ENCODE results near the gene GPN3. TPM values are rescaled to one million over a fixed set of nuclear protein-coding genes. Genes with fewer than 3 reads are reported as not detected.
A peak's percentile ranks its signal among the peaks of the same experiment; 100 is the strongest.

The GPN3 gene
- total and polyA plus RNA-seq, 2 of the 13 experiments (the other 11 are each of a cell fraction or from before 2014, with no cell fraction given) = 28.7 to 29.5 TPM

DNA sequence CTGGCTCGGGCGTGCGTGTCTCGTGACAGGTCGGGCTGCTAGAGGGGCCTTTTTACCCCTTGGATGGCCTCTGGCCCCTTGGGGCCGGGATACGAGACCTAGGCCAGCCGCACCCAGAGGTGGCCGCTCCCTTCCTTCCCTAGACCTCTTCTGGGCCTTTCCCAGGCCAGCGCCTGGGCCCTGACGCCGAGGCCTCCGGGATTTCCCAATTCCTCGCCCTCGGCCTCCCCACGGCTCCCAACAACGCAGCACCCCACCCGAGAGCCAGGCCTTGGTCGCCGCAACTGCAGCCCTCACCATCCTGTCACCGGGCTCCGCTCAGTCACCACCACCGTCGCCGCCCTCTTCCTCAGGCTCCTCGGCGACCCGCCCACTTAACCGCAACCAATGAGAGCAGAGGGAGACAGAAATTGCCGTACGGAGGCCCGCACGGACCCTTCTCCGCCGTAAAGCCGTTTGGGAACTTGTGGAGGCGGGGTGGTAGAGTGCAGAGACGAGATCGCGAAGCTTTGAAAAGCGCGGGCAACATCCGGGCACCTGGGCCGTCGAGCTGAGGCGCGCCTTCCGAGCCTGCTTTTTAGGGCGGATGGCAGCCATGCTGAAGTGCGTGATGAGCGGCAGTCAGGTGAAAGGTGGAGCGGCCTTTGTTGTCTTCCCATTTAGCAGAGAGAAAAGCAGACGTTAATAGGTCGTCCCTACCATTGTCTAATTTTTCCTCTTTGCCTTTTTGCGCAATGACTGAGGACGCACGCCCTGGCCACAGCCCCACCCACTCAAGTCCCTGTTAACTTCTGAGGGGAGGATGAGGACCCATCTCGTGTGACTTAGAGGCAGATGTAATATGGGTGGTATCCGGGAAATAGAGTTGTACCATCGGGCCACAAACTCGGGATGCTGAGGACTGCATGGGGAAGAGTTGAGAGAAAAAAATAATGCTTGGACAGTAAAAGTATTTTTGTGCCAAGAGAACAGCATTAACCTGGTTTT, 34.0 kb upstream of the GPN3 start, which contains the start of the genes RAD9B and VPS29 (continued):
- TF ChIP-seq, protein P1, sequence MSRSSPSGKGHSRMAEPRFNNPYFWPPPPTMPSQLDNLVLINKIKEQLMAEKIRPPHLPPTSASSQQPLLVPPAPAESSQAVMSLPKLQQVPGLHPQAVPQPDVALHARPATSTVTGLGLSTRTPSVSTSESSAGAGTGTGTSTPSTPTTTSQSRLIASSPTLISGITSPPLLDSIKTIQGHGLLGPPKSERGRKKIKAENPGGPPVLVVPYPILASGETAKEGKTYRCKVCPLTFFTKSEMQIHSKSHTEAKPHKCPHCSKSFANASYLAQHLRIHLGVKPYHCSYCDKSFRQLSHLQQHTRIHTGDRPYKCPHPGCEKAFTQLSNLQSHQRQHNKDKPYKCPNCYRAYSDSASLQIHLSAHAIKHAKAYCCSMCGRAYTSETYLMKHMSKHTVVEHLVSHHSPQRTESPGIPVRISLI (CRISPR knock-in tag; IDR thresholded peaks at IDR 0.05; ENCODE audit: borderline replicate concordance) = 0 out of 2 replicates have a peak, but pooled peaks have one; percentile 48
- peak; percentile 76; the same call in 1 of the 2 replicates for TF ChIP-seq MYC (CRISPR knock-in tag; IDR thresholded peaks at IDR 0.05; ENCODE audit: borderline replicate concordance)
- peak; percentile 99 for TF ChIP-seq ZNF547 (CRISPR knock-in tag; IDR thresholded peaks at IDR 0.05)
- TF ChIP-seq, protein P2, sequence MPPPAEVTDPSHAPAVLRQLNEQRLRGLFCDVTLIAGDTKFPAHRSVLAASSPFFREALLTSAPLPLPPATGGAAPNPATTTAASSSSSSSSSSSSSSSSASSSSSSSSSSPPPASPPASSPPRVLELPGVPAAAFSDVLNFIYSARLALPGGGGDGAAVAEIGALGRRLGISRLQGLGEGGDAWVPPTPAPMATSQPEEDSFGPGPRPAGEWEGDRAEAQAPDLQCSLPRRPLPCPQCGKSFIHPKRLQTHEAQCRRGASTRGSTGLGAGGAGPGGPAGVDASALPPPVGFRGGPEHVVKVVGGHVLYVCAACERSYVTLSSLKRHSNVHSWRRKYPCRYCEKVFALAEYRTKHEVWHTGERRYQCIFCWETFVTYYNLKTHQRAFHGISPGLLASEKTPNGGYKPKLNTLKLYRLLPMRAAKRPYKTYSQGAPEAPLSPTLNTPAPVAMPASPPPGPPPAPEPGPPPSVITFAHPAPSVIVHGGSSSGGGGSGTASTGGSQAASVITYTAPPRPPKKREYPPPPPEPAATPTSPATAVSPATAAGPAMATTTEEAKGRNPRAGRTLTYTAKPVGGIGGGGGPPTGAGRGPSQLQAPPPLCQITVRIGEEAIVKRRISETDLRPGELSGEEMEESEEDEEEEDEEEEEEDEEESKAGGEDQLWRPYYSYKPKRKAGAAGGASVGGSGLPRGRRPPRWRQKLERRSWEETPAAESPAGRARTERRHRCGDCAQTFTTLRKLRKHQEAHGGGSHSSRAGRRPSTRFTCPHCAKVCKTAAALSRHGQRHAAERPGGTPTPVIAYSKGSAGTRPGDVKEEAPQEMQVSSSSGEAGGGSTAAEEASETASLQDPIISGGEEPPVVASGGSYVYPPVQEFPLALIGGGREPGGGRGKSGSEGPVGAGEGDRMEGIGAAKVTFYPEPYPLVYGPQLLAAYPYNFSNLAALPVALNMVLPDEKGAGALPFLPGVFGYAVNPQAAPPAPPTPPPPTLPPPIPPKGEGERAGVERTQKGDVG (CRISPR knock-in tag; IDR thresholded peaks at IDR 0.05; ENCODE audit: borderline replicate concordance) = peak; percentile 99
- TF ChIP-seq PTBP1 (IDR thresholded peaks at IDR 0.05; ENCODE audit: low read depth, low read length, poor library complexity, severe bottlenecking) = no peak
- TF ChIP-seq ZNF816 (CRISPR knock-in tag; IDR thresholded peaks at IDR 0.05; ENCODE audit: borderline replicate concordance) = no peak; the same call in 1 of the 2 replicates
- TF ChIP-seq KDM3A (CRISPR knock-in tag; IDR thresholded peaks at IDR 0.05; ENCODE audit: low read depth) = peak; percentile 93; the same call in 1 of the 2 replicates
- TF ChIP-seq ZNF430 (CRISPR knock-in tag; IDR thresholded peaks at IDR 0.05) = peak; percentile 87
- TF ChIP-seq ZNF839 (CRISPR knock-in tag; IDR thresholded peaks at IDR 0.05; ENCODE audit: borderline replicate concordance) = 0 out of 2 replicates have a peak, but pooled peaks have one; percentile 18
- TF ChIP-seq, protein P3, sequence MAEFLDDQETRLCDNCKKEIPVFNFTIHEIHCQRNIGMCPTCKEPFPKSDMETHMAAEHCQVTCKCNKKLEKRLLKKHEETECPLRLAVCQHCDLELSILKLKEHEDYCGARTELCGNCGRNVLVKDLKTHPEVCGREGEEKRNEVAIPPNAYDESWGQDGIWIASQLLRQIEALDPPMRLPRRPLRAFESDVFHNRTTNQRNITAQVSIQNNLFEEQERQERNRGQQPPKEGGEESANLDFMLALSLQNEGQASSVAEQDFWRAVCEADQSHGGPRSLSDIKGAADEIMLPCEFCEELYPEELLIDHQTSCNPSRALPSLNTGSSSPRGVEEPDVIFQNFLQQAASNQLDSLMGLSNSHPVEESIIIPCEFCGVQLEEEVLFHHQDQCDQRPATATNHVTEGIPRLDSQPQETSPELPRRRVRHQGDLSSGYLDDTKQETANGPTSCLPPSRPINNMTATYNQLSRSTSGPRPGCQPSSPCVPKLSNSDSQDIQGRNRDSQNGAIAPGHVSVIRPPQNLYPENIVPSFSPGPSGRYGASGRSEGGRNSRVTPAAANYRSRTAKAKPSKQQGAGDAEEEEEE (CRISPR knock-in tag; IDR thresholded peaks at IDR 0.05; ENCODE audit: borderline replicate concordance) = 0 out of 2 replicates have a peak, but pooled peaks have one; percentile 54
- peak; percentile 87; the same call in 1 of the 2 replicates for TF ChIP-seq ZNF788 (CRISPR knock-in tag; IDR thresholded peaks at IDR 0.05; ENCODE audit: borderline replicate concordance)
- TF ChIP-seq MLLT10 (CRISPR knock-in tag; IDR thresholded peaks at IDR 0.05) = no peak
- TF ChIP-seq ZNF441 (CRISPR knock-in tag; IDR thresholded peaks at IDR 0.05; ENCODE audit: borderline replicate concordance) = peak; percentile 83; the same call in 1 of the 2 replicates
- TF ChIP-seq, protein P4, sequence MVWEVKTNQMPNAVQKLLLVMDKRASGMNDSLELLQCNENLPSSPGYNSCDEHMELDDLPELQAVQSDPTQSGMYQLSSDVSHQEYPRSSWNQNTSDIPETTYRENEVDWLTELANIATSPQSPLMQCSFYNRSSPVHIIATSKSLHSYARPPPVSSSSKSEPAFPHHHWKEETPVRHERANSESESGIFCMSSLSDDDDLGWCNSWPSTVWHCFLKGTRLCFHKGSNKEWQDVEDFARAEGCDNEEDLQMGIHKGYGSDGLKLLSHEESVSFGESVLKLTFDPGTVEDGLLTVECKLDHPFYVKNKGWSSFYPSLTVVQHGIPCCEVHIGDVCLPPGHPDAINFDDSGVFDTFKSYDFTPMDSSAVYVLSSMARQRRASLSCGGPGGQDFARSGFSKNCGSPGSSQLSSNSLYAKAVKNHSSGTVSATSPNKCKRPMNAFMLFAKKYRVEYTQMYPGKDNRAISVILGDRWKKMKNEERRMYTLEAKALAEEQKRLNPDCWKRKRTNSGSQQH (CRISPR knock-in tag; IDR thresholded peaks at IDR 0.05; ENCODE audit: low read depth) = no peak; the same call in 1 of the 2 replicates
- TF ChIP-seq, protein P5, sequence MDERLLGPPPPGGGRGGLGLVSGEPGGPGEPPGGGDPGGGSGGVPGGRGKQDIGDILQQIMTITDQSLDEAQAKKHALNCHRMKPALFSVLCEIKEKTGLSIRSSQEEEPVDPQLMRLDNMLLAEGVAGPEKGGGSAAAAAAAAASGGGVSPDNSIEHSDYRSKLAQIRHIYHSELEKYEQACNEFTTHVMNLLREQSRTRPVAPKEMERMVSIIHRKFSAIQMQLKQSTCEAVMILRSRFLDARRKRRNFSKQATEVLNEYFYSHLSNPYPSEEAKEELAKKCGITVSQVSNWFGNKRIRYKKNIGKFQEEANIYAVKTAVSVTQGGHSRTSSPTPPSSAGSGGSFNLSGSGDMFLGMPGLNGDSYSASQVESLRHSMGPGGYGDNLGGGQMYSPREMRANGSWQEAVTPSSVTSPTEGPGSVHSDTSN (CRISPR knock-in tag; IDR thresholded peaks at IDR 0.05) = no peak
- peak; percentile 97 for TF ChIP-seq ZNF33B (CRISPR knock-in tag; IDR thresholded peaks at IDR 0.05)
- no peak for TF ChIP-seq TSC22D2 (CRISPR knock-in tag; IDR thresholded peaks at IDR 0.05; ENCODE audit: borderline replicate concordance)

Measured in HepG2 (cell line).